SK-N-SH treated with all-trans-retinoic acid at 6 μM for 48 hours (cell line): ENCODE results near the gene ATPAF2.

Source experiments
- ATAC-seq: fragments of 200-7000 bp; cut with Tn5 transposase; 3 replicates; pipeline ENCODE4 v1.9.1; 2020; ENCODE audit warnings: mild to moderate bottlenecking, moderate library complexity
- ARNTL ChIP-seq: fragments of 450-650 bp; formaldehyde crosslinking; IDR thresholded peaks from 2 replicates; pipeline ENCODE4 v1.5.0; 2020; ENCODE audit warnings: low read depth, mild to moderate bottlenecking, moderate library complexity, borderline replicate concordance
- BACH2 ChIP-seq: fragments of 250-450 bp; sonication (Bioruptor Pico); IDR thresholded peaks from 2 replicates; pipeline ENCODE4 v1.9.0; 2021; ENCODE audit warnings: mild to moderate bottlenecking, borderline replicate concordance
- CREB5 ChIP-seq: fragments of 250-450 bp; sonication (Bioruptor Pico); IDR thresholded peaks from 2 replicates; pipeline ENCODE4 v1.5.1; 2020; ENCODE audit warnings: low read depth, mild to moderate bottlenecking, moderate library complexity
- CSDC2 ChIP-seq: fragments of 250-450 bp; sonication (Bioruptor Pico); IDR thresholded peaks from 2 replicates; pipeline ENCODE4 v1.5.0; 2020; ENCODE audit warnings: mild to moderate bottlenecking, moderate library complexity
- ESRRG ChIP-seq: fragments of 250-450 bp; sonication (Bioruptor Pico); IDR thresholded peaks from 2 replicates; pipeline ENCODE4 v1.6.1; 2021; ENCODE audit warnings: mild to moderate bottlenecking
- GLIS3 ChIP-seq: fragments of 250-450 bp; sonication (Bioruptor Pico); IDR thresholded peaks from 2 replicates; pipeline ENCODE4 v1.5.0; 2020; ENCODE audit warnings: mild to moderate bottlenecking, moderate library complexity
- ISL1 ChIP-seq: fragments of 250-450 bp; sonication (Bioruptor Pico); IDR thresholded peaks from 2 replicates; pipeline ENCODE4 v2.1.2; 2022; ENCODE audit warnings: mild to moderate bottlenecking, moderate library complexity
- OSR1 ChIP-seq: fragments of 250-450 bp; sonication (Bioruptor Pico); IDR thresholded peaks from 2 replicates; pipeline ENCODE4 v1.8.0; 2022; ENCODE audit warnings: moderate library complexity, mild to moderate bottlenecking, inconsistent platforms
- PATZ1 ChIP-seq: fragments of 250-450 bp; sonication (Bioruptor Pico); IDR thresholded peaks from 2 replicates; pipeline ENCODE4 v1.8.0; 2020; ENCODE audit warnings: mild to moderate bottlenecking, moderate library complexity, borderline replicate concordance
- PPARA ChIP-seq: fragments of 250-450 bp; sonication (Bioruptor Pico); IDR thresholded peaks from 2 replicates; pipeline ENCODE4 v1.5.0; 2020; ENCODE audit warnings: mild to moderate bottlenecking, borderline replicate concordance
- RARB ChIP-seq: fragments of 250-450 bp; sonication (Bioruptor Pico); IDR thresholded peaks from 2 replicates; pipeline ENCODE4 v1.8.0; 2021; ENCODE audit warnings: mild to moderate bottlenecking, moderate library complexity
- TCF4 ChIP-seq: fragments of 250-450 bp; sonication (Bioruptor Pico); IDR thresholded peaks from 2 replicates; pipeline ENCODE4 v1.8.0; 2021; ENCODE audit warnings: mild to moderate bottlenecking, moderate library complexity, borderline replicate concordance
- TSHZ2 ChIP-seq: fragments of 250-450 bp; sonication (Bioruptor Pico); IDR thresholded peaks from 2 replicates; pipeline ENCODE4 v1.5.0; 2020; ENCODE audit warnings: mild to moderate bottlenecking, moderate library complexity
- ZC3H10 ChIP-seq: fragments of 250-450 bp; sonication (Bioruptor Pico); IDR thresholded peaks from 2 replicates; pipeline ENCODE4 v1.5.1; 2021; ENCODE audit warnings: mild to moderate bottlenecking, moderate library complexity
- ZFP3 ChIP-seq: fragments of 250-450 bp; sonication (Bioruptor Pico); IDR thresholded peaks from 2 replicates; pipeline ENCODE4 v1.5.0; 2020; ENCODE audit warnings: mild to moderate bottlenecking, moderate library complexity
- ZFP30 ChIP-seq: fragments of 450-650 bp; formaldehyde crosslinking; IDR thresholded peaks from 2 replicates; pipeline ENCODE4 v1.5.0; 2022; ENCODE audit warnings: mild to moderate bottlenecking, moderate library complexity
- ZNF565 ChIP-seq: fragments of 450-650 bp; formaldehyde crosslinking; conservative IDR thresholded peaks from 2 replicates; pipeline ENCODE4 v1.5.0; 2020; ENCODE audit warnings: low read depth, mild to moderate bottlenecking, moderate library complexity
- ZNF70 ChIP-seq: fragments of 450-650 bp; formaldehyde crosslinking; IDR thresholded peaks from 2 replicates; pipeline ENCODE4 v1.5.0; 2020; ENCODE audit warnings: mild to moderate bottlenecking, moderate library complexity
- TF ChIP-seq, protein P1 (sequence below): fragments of 250-450 bp; sonication (Bioruptor Pico); IDR thresholded peaks from 2 replicates; pipeline ENCODE4 v1.8.0; 2021; ENCODE audit warnings: low read depth, mild to moderate bottlenecking, moderate library complexity, borderline replicate concordance
- TF ChIP-seq, protein P2 (sequence below): fragments of 250-450 bp; sonication (Bioruptor Pico); IDR thresholded peaks from 2 replicates; pipeline ENCODE4 v1.5.1; 2021; ENCODE audit warnings: mild to moderate bottlenecking, moderate library complexity

The ATPAF2 gene

GRCh38 chr17:18079543-18079942 is 40.6 kb upstream of the ATPAF2 start (continued):
- no peak for TF ChIP-seq PATZ1
- no peak for TF ChIP-seq GLIS3
- TF ChIP-seq ZNF565 (CRISPR knock-in tag): no peak
- TF ChIP-seq ISL1: no peak
- TF ChIP-seq ARNTL (CRISPR knock-in tag): no peak

DNA sequence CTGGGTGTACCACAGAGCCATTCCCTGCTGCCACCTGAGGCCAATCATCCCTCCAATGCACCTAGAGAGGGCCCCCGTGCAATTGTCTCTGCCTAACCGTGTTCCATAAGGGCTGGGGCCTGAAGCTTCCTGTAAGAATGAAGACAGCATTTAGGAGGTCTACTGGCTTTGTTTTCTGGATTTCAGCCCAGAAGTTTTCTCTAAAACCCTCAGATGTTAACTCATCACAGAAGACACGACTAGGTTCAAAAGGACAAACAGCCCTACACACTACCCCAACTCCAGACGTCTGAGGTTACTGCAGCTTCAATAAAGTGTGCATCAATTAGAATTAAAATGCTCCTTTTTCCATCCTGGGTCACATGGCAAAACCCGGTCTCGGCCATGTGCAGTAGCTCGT is 38.0 kb upstream of the ATPAF2 start:
- ATAC-seq: no peak; the same call in 2 of the 3 replicates
- TF ChIP-seq RARB (CRISPR knock-in tag): no peak
- no peak for TF ChIP-seq GLIS3
- TF ChIP-seq TCF4: no peak
- TF ChIP-seq, protein P1, sequence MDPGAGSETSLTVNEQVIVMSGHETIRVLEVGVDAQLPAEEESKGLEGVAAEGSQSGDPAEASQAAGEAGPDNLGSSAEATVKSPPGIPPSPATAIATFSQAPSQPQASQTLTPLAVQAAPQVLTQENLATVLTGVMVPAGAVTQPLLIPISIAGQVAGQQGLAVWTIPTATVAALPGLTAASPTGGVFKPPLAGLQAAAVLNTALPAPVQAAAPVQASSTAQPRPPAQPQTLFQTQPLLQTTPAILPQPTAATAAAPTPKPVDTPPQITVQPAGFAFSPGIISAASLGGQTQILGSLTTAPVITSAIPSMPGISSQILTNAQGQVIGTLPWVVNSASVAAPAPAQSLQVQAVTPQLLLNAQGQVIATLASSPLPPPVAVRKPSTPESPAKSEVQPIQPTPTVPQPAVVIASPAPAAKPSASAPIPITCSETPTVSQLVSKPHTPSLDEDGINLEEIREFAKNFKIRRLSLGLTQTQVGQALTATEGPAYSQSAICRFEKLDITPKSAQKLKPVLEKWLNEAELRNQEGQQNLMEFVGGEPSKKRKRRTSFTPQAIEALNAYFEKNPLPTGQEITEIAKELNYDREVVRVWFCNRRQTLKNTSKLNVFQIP: no peak
- TF ChIP-seq ZFP30 (CRISPR knock-in tag): no peak
- TF ChIP-seq CSDC2 (CRISPR knock-in tag): no peak
- no peak for TF ChIP-seq BACH2 (CRISPR knock-in tag)
- TF ChIP-seq ZNF70 (CRISPR knock-in tag): no peak
- no peak for TF ChIP-seq PPARA

GRCh38 chr17:18074566-18075272 is 35.8 kb upstream of the ATPAF2 start:
- peak; percentile 42; the same call in 2 of the 3 replicates for ATAC-seq
- TF ChIP-seq OSR1 (no peak), ZNF565 (CRISPR knock-in tag) (no peak), CSDC2 (CRISPR knock-in tag) (no peak), CREB5 (CRISPR knock-in tag) (no peak), ESRRG (CRISPR knock-in tag) (no peak), ZFP3 (CRISPR knock-in tag) (no peak), TSHZ2 (no peak), TCF4 (no peak), BACH2 (CRISPR knock-in tag) (no peak), ZC3H10 (CRISPR knock-in tag) (no peak)
- TF ChIP-seq, protein P2, sequence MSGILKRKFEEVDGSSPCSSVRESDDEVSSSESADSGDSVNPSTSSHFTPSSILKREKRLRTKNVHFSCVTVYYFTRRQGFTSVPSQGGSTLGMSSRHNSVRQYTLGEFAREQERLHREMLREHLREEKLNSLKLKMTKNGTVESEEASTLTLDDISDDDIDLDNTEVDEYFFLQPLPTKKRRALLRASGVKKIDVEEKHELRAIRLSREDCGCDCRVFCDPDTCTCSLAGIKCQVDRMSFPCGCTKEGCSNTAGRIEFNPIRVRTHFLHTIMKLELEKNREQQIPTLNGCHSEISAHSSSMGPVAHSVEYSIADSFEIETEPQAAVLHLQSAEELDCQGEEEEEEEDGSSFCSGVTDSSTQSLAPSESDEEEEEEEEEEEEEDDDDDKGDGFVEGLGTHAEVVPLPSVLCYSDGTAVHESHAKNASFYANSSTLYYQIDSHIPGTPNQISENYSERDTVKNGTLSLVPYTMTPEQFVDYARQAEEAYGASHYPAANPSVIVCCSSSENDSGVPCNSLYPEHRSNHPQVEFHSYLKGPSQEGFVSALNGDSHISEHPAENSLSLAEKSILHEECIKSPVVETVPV: no peak
- TF ChIP-seq, protein P1: no peak
